DND-41 (cell line): ENCODE measurements around the gene ETS2.

ENCODE experiments used
- EZH2 ChIP-seq: IDR thresholded peaks from 3 replicates; pipeline ENCODE4 v1.6.1; 2012; ENCODE audit warnings: borderline replicate concordance, low read depth, mild to moderate bottlenecking, moderate library complexity, low read length, inconsistent platforms; ENCODE audit not compliant: severe bottlenecking
- TF ChIP-seq, protein P1 (sequence below): IDR thresholded peaks from 2 replicates; pipeline ENCODE4 v1.5.1; 2012; ENCODE audit warnings: borderline replicate concordance, low read length, moderate library complexity, mild to moderate bottlenecking; ENCODE audit not compliant: poor library complexity, severe bottlenecking; ENCODE audit errors: extremely low read depth

DNA sequence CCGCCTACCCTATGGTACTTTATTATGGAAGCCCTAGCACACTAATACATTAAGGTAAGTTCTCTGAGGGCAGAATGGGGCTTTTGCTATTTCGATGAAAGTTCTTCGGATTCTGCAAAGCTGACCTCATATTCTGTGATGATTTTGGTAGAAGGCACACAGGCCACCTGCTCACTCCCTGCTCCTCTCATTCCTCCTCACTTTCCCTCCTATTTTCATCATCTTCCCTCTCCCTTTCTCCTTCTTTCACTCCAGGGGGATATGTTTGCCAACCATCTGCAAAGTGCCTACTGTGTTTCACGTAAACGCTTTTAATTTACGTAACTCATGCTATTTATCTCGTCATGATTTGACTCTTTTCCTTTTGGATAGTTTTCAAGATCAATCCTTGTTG, 45.0 kb upstream of the ETS2 start:
- TF ChIP-seq, protein P1, sequence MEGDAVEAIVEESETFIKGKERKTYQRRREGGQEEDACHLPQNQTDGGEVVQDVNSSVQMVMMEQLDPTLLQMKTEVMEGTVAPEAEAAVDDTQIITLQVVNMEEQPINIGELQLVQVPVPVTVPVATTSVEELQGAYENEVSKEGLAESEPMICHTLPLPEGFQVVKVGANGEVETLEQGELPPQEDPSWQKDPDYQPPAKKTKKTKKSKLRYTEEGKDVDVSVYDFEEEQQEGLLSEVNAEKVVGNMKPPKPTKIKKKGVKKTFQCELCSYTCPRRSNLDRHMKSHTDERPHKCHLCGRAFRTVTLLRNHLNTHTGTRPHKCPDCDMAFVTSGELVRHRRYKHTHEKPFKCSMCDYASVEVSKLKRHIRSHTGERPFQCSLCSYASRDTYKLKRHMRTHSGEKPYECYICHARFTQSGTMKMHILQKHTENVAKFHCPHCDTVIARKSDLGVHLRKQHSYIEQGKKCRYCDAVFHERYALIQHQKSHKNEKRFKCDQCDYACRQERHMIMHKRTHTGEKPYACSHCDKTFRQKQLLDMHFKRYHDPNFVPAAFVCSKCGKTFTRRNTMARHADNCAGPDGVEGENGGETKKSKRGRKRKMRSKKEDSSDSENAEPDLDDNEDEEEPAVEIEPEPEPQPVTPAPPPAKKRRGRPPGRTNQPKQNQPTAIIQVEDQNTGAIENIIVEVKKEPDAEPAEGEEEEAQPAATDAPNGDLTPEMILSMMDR, result no peak
- no peak for TF ChIP-seq EZH2
